Naive B cell (primary cell): ENCODE results near the gene NSUN2. TPM values are rescaled to one million over a fixed set of nuclear protein-coding genes. Genes with fewer than 3 reads are reported as not detected.

Source experiments
- ATAC-seq, 2 donors: fragments of 150-1000 bp; cut with Tn5 transposase; 2 replicates each; pipeline ENCODE4 v1.10.0; 2021; ENCODE audit warnings: low read depth in 2 of 2, mild to moderate bottlenecking in 2 of 2, moderate library complexity in 2 of 2
- DNase-seq: peaks from one replicate; pipeline ENCODE4 v3.0.0; 2022
- H3K27ac Mint-ChIP-seq, 6 donors: one replicate each; pipeline ENCODE4 v1.8.0; 2020 to 2022; ENCODE audit warnings: mild to moderate bottlenecking in 6 of 6, mixed read lengths in 6 of 6, moderate library complexity in 5 of 6, inconsistent platforms in 2 of 6
- H3K27me3 Mint-ChIP-seq, 3 donors: one replicate each; pipeline ENCODE4 v1.8.0; 2021 to 2022; ENCODE audit warnings: mixed read lengths in 3 of 3, mild to moderate bottlenecking in 1 of 3
- H3K36me3 Mint-ChIP-seq, 2 donors: one replicate each; pipeline ENCODE4 v1.8.0; 2020 to 2022; ENCODE audit warnings: mixed read lengths in 2 of 2, inconsistent platforms in 1 of 2, mild to moderate bottlenecking in 1 of 2
- H3K4me1 Mint-ChIP-seq, 3 donors: one replicate each; pipeline ENCODE4 v1.8.0; 2020 to 2022; ENCODE audit warnings: mixed read lengths in 3 of 3, inconsistent platforms in 1 of 3, mild to moderate bottlenecking in 1 of 3, moderate library complexity in 1 of 3
- H3K4me3 Mint-ChIP-seq, 8 donors: one replicate each; pipeline ENCODE4 v1.8.0; 2020 to 2022; ENCODE audit warnings: mild to moderate bottlenecking in 8 of 8, mixed read lengths in 8 of 8, moderate library complexity in 8 of 8, inconsistent platforms in 2 of 8
- H3K9me3 Mint-ChIP-seq, 7 donors: one replicate each; pipeline ENCODE4 v1.8.0; 2020 to 2022; ENCODE audit warnings: mixed read lengths in 7 of 7, mild to moderate bottlenecking in 5 of 7, inconsistent platforms in 2 of 7, moderate library complexity in 1 of 7
- polyA plus RNA-seq, 6 donors: library from polyadenylated mRNA; unstranded; fragments of 300-500 nt; fragmentation: Illumina TruSeq; gene quantifications; one replicate each; pipeline ENCODE4 v1.2.3, GENCODE V29; 2021; ENCODE audit warnings: low read depth in 6 of 6

The NSUN2 gene
- polyA plus RNA-seq, 6 donors from 2014 or later = 35.2 to 56.0 (median 46.0) TPM

DNA sequence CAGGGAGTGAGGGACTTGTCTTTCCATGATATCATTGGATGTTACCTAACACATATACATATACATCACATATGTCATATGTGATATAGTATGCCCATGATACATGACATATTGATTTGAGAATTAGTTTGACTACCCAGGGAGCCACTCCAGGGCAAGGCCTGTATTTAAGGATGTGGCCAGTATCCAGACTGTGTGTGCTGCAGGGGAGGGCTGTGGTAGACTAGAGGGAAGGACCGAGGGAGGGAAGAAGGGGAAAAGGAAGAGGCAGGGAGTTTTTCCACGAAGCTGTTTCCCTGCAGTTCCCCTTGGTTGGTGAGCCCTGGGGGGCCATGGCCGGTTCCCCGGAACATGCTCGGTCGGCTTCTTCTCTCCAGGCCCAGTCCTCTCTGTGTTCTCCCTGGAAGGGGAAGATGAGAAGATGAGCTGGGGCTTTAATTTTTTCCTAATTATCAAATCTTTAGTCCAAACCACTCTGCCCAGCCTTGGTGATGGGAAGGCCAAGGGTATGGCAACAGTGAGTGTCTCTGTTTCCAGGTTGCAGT, 48.7 kb downstream of the NSUN2 start:
- peaks cover 34 to 72% (median 62%) of the 10 kb centered on the region in 3 donors for H3K27me3 Mint-ChIP-seq
- no peak for ATAC-seq
- H3K27ac Mint-ChIP-seq = no peak overlapping the region
- peak overlapping the region in 3 of 8 donors; percentile 52 to 68 (median 60) for H3K4me3 Mint-ChIP-seq
- no peak for DNase-seq
- H3K4me1 Mint-ChIP-seq = peaks cover 0 to 2% (median 0%) of the 10 kb centered on the region in 3 donors
- H3K36me3 Mint-ChIP-seq = no peaks in the 10 kb centered on the region
- H3K9me3 Mint-ChIP-seq = peaks cover 0 to 6% (median under 1%) of the 10 kb centered on the region in 7 donors

GRCh38 chr5:6583049-6583880, 49.6 kb downstream of the NSUN2 start:
- Mint-ChIP-seq H3K36me3 (no peaks in the 10 kb centered on the region), H3K4me1 (peaks cover 0 to 2% (median 0%) of the 10 kb centered on the region in 3 donors), H3K4me3 (peak overlapping the region in 4 of 8 donors; percentile 10 to 52 (median 24)), H3K27ac (no peak overlapping the region), H3K27me3 (peaks cover 34 to 76% (median 62%) of the 10 kb centered on the region in 3 donors), H3K9me3 (peaks cover 0 to 6% (median 2%) of the 10 kb centered on the region in 7 donors)
- DNase-seq (no peak), ATAC-seq (peak; percentile 64 to 67)

DNA sequence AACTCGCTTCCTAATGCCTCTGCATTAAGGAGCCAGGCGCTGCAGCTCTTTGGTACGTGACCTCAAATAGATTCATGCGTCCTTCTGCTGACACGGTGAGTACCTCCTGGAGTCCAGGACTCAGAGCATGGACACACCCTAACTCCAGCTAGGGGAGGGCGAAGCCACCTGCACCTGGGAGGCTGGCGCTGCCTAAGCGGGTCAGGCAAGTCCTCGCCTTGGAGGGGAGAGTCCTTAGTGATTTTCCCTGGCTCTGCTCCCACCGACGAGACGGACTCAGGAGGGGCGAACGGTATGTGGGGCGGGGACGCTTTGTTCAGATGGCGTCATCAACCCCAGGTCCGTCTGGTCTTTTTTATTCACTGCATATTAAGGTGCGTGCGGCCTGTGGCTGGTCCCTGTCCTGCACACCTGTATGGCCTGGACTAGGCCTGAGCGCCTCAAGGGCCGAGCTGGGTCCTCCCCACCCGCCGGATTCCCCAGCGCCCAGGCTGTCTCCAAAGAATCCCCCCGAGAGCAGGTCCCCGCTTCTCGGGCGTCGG, 50.3 kb downstream of the NSUN2 start:
- Mint-ChIP-seq H3K4me1 (peaks cover 0 to 2% (median 0%) of the 10 kb centered on the region in 3 donors), H3K4me3 (peak overlapping the region in 7 of 8 donors; percentile 10 to 71 (median 44)), H3K27ac (no peak overlapping the region), H3K9me3 (peaks cover 0 to 6% (median 2%) of the 10 kb centered on the region in 7 donors), H3K27me3 (peaks cover 40 to 76% (median 62%) of the 10 kb centered on the region in 3 donors), H3K36me3 (no peaks in the 10 kb centered on the region)
- ATAC-seq (no peak), DNase-seq (no peak)

DNA sequence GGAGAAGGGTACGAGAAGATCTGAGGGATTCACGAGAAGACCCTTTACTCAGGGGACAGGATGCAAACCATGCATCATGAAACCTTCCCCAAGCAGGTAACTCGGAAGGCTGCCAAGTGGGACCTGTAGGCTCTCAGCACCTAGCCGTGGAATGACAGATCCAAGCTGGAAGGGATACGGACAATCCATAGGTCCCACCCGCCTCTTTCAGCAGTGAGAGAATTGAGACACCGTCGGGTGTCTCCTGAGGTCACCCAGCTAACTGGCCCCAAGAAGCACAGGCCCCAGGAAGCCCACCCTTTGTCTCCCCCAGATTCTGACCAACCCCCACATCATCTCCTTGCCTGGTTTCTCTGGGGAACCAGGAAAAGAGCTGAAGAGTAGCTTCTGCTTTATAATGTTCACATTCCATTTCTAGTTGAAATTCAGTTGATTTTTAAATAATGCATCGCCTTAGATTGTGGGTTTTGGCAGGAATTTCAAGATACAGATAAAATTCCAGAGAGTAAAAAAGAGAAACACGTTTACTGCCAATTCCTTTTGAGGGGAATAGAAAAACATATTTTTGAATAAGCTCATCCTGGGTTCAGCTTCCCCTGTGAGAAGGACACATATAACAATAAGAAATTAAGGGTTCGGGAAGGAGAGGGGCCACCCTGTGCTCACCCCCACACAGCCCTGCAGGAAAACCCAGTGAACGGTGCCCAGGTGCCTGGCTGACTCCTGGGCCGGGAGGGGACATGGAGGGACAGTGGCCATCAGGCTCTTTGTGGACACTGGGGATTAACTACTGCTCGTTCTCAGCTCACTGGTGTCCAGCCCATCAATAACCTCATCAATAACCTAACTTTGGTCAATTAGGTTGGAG, 51.1 kb downstream of the NSUN2 start:
- Mint-ChIP-seq H3K9me3 (peaks cover 0 to 5% (median under 1%) of the 10 kb centered on the region in 7 donors), H3K27me3 (peaks cover 41 to 76% (median 61%) of the 10 kb centered on the region in 3 donors), H3K36me3 (no peaks in the 10 kb centered on the region), H3K4me3 (peak overlapping the region in 1 of 8 donors; percentile 71), H3K27ac (no peak overlapping the region), H3K4me1 (peaks cover 0 to 2% (median 0%) of the 10 kb centered on the region in 3 donors)
- no peak for DNase-seq
- no peak for ATAC-seq

- no peak overlapping the region for H3K27ac Mint-ChIP-seq
- ATAC-seq = no peak
- no peaks in the 10 kb centered on the region for H3K36me3 Mint-ChIP-seq
- no peak for DNase-seq
- H3K27me3 Mint-ChIP-seq = peaks cover 45 to 68% (median 54%) of the 10 kb centered on the region in 3 donors
- peak overlapping the region in 1 of 8 donors; percentile 17 for H3K4me3 Mint-ChIP-seq
- peaks cover 0 to 5% (median 0%) of the 10 kb centered on the region in 7 donors for H3K9me3 Mint-ChIP-seq
- peaks cover 0 to 2% (median 0%) of the 10 kb centered on the region in 3 donors for H3K4me1 Mint-ChIP-seq
These were observed 51.8 kb downstream of the NSUN2 start for GRCh38 chr5:6581090-6581489.

DNA sequence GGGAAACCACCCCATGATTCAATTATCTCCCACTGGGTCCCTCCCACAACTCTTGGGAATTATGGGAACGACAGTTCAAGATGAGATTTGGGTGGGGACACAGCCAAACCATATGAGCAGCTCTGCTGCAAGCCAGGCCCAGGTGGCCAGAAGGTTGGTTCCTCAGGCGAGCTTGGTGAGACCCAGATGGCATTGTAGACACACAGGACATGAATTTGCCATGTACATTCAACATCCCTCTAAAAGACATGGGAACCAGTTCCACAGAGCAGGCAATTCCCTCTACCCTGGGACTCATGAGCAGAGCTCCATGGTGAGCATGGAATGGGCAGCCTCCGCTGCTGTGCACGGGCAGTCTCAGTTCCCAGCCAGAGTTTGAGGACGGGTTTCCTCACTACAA, 53.3 kb downstream of the NSUN2 start:
- Mint-ChIP-seq H3K4me1 (peaks cover 0 to 2% (median 0%) of the 10 kb centered on the region in 3 donors), H3K4me3 (no peak overlapping the region), H3K27ac (no peak overlapping the region), H3K27me3 (peaks cover 35 to 53% (median 39%) of the 10 kb centered on the region in 3 donors), H3K9me3 (peaks cover 0 to 5% (median 0%) of the 10 kb centered on the region in 7 donors), H3K36me3 (no peaks in the 10 kb centered on the region)
- DNase-seq (no peak), ATAC-seq (no peak)

DNA sequence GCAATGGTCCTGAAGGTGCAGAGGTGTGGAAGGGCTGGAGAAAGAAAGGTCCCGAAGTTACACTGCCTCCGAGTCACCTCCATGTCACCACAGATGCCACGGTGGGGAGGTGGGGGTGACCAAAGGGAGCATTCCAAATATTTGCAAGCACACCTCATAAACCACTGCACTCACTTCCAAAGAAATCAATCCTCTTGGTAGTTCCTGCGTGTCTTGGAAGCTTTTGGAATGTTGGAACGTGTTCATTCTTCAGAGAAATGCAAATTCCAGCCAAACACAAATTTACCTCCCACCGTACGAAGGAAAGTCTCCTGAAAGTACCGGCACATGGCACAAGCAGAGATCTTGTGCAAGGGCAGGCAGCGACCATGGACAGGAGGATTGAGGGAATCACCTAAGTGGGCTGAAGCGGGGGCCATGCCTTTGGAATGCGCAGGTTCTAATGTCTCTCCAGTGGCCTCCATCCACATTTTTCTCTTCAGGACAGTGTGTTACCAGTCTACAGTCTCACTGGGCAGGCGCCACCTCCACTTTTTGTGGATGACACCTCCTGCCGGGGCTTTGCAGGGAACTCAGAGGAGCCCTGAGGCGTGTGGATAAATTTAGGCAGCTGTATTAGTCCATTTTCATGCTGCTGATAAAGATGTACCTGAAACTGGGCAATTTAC, 54.0 kb downstream of the NSUN2 start:
- H3K4me3 Mint-ChIP-seq = no peak overlapping the region
- peaks cover 30 to 46% (median 35%) of the 10 kb centered on the region in 3 donors for H3K27me3 Mint-ChIP-seq
- H3K27ac Mint-ChIP-seq = peak overlapping the region in 2 of 6 donors; percentile 52 to 54
- peaks cover 0 to under 1% (median 0%) of the 10 kb centered on the region in 3 donors for H3K4me1 Mint-ChIP-seq
- DNase-seq = no peak
- peaks cover 0 to 5% (median 0%) of the 10 kb centered on the region in 7 donors for H3K9me3 Mint-ChIP-seq
- no peak for ATAC-seq
- H3K36me3 Mint-ChIP-seq = no peaks in the 10 kb centered on the region

DNA sequence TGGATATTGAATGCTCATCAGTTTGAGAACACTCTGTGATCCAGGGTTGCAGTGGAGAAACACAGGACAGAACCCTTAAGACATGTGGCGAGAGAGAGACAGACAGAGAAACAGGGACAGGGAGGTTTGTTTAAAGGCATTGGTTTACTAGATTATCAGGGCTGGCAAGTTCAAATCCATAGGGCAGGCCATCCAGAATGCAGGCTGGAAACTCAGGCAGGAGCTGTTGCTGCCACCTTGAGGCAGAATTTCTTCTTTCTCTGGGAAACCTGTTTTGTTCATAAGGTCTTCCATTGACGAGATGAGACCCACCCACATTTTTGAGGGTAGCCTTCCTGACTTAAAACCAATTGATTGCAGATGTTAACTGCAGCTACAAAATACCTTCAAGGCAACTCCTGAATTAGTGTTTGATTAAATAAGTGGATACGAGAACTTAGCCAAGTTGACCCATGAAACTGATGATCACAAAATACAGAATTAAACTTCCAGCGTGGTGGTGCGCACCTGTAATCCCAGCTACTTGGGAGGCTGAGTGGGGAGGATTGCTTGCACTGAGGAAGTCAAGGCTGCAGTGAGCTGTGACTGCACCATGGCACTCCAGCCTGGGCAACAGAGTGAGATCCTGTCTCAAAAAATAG, 55.9 kb downstream of the NSUN2 start:
- peaks cover 24 to 33% (median 31%) of the 10 kb centered on the region in 3 donors for H3K27me3 Mint-ChIP-seq
- no peaks in the 10 kb centered on the region for H3K36me3 Mint-ChIP-seq
- H3K4me3 Mint-ChIP-seq = no peak overlapping the region
- H3K27ac Mint-ChIP-seq = no peak overlapping the region
- no peaks in the 10 kb centered on the region for H3K4me1 Mint-ChIP-seq
- H3K9me3 Mint-ChIP-seq = peaks cover 0 to 5% (median 0%) of the 10 kb centered on the region in 7 donors
- ATAC-seq (no peak), DNase-seq (no peak)

DNA sequence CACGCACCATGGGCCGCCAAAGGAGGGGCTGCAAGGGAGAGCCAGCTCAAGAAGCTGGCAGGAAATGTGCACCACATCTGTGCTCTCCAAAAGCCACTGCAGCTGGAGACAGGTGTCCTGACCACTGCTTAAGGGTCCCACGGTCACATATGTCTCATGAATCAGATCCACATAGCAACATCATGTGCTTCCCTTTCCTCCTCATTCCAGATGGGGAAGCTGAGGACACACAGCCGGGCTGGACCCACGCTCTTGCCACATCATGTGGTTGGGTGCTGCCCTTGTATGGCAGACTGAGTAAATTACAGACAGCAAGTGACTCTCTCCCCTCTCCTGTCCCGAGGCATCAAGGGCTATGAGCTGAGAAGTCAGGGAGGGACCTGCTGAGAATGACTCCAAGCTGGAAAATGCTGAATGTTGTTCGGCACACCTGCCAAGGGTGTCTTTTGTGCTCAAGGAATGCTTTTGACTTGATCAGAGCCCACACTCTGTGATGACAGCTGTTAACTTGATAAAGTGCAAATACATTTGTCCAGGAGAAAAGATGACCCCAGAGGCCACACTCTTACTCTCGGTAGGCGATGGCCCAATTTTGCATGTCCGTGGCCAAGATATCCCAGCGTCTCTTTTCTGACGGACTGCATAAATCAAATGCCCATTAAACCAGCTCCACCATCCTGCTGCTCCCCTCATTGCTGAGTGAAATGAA, 58.2 kb downstream of the NSUN2 start:
- DNase-seq (no peak), ATAC-seq (no peak)
- H3K27me3 Mint-ChIP-seq = peaks cover 10 to 19% (median 14%) of the 10 kb centered on the region in 3 donors
- no peaks in the 10 kb centered on the region for H3K36me3 Mint-ChIP-seq
- H3K4me1 Mint-ChIP-seq = no peaks in the 10 kb centered on the region
- peaks cover 0 to 5% (median 0%) of the 10 kb centered on the region in 7 donors for H3K9me3 Mint-ChIP-seq
- no peak overlapping the region for H3K27ac Mint-ChIP-seq
- no peak overlapping the region for H3K4me3 Mint-ChIP-seq

DNA sequence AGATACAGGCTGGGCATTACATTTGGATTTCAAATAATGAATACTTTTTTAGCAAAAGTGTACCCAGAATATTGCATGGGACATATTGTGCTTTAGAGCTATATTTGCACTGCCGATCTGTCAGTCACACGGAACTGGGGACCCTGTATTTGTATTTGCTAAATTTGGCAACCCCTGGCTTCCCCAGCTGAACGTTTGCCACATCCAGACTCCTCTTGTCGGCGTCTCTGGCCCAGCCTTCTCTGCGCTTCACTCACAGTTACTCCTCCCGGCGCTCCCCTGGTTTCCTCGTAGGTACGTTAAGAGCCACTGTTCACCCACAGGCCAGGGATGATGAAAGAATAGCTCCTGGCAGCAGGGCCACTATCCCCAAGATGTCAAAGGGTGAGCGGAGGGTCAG, 58.7 kb downstream of the NSUN2 start:
- H3K36me3 Mint-ChIP-seq = no peaks in the 10 kb centered on the region
- H3K4me3 Mint-ChIP-seq = no peak overlapping the region
- H3K9me3 Mint-ChIP-seq = peaks cover 0 to 4% (median 0%) of the 10 kb centered on the region in 7 donors
- H3K27me3 Mint-ChIP-seq = peaks cover 10 to 21% (median 12%) of the 10 kb centered on the region in 3 donors
- no peaks in the 10 kb centered on the region for H3K4me1 Mint-ChIP-seq
- no peak for ATAC-seq
- H3K27ac Mint-ChIP-seq = peak overlapping the region in 1 of 6 donors; percentile 51
- no peak for DNase-seq

- Mint-ChIP-seq H3K4me1 (no peaks in the 10 kb centered on the region), H3K27me3 (peaks cover 6 to 25% (median 16%) of the 10 kb centered on the region in 3 donors), H3K27ac (peak overlapping the region in 2 of 6 donors; percentile 38 to 51), H3K4me3 (no peak overlapping the region), H3K36me3 (no peaks in the 10 kb centered on the region), H3K9me3 (peaks cover 0 to 3% (median 0%) of the 10 kb centered on the region in 7 donors)
- no peak for DNase-seq
- ATAC-seq = no peak
These were observed 59.2 kb downstream of the NSUN2 start for GRCh38 chr5:6573651-6574101.
